K562 (cell line): ENCODE results near the gene EIF4EBP2. TPM values are rescaled to one million over a fixed set of nuclear protein-coding genes. Genes with fewer than 3 reads are reported as not detected.

Experiments
- ARNT ChIP-seq, 2 experiments: fragments of 450-650 bp; IDR thresholded peaks; 2 replicates each; pipeline ENCODE4 v1.6.1; 2016; ENCODE audit warnings: mild to moderate bottlenecking in 1 of 2
- ATF6 ChIP-seq: sonication (generic); formaldehyde crosslinking; IDR thresholded peaks from 2 replicates; pipeline ENCODE4 v1.4.0; 2020; ENCODE audit warnings: mild to moderate bottlenecking, missing genetic modification reagents
- CTBP1 ChIP-seq: fragments of 450-650 bp; IDR thresholded peaks from 2 replicates; pipeline ENCODE4 v1.6.1; 2016; ENCODE audit warnings: borderline replicate concordance
- DNMT1 ChIP-seq: fragments of 450-650 bp; IDR thresholded peaks from 2 replicates; pipeline ENCODE4 v1.6.1; 2016; ENCODE audit warnings: antibody characterized with exemption, mild to moderate bottlenecking
- ETS2 ChIP-seq: IDR thresholded peaks from 2 replicates; pipeline ENCODE4 v1.6.1; 2016; ENCODE audit warnings: borderline replicate concordance, missing genetic modification characterization, mild to moderate bottlenecking, moderate library complexity, missing compliant biosample characterization; ENCODE audit not compliant: poor library complexity, severe bottlenecking
- HDAC8 ChIP-seq: fragments of 450-650 bp; IDR thresholded peaks from 2 replicates; pipeline ENCODE4 v1.6.1; 2016; ENCODE audit warnings: mild to moderate bottlenecking, missing genetic modification characterization, moderate library complexity, missing compliant biosample characterization
- HDGF ChIP-seq: fragments of 450-650 bp; IDR thresholded peaks from 2 replicates; pipeline ENCODE4 v1.6.1; 2016
- HMBOX1 ChIP-seq: sonication (generic); IDR thresholded peaks from 2 replicates; pipeline ENCODE4 v1.6.1; 2016
- MTA1 ChIP-seq: fragments of 450-650 bp; IDR thresholded peaks from 2 replicates; pipeline ENCODE4 v1.6.1; 2017; ENCODE audit warnings: borderline replicate concordance
- PHB ChIP-seq: fragments of 250-450 bp; sonication (Bioruptor Pico); IDR thresholded peaks from 2 replicates; pipeline ENCODE4 v1.5.0; 2021
- RBFOX2 ChIP-seq: fragments of 200-400 bp; formaldehyde crosslinking; IDR thresholded peaks from 2 replicates; pipeline ENCODE4 v1.6.1; 2017; ENCODE audit warnings: low read depth, mild to moderate bottlenecking, low read length, moderate library complexity
- RBM25 ChIP-seq: fragments of 200-400 bp; formaldehyde crosslinking; IDR thresholded peaks from 2 replicates; pipeline ENCODE4 v1.6.1; 2018; ENCODE audit warnings: low read length, low read depth, moderate library complexity; ENCODE audit not compliant: severe bottlenecking
- RBM34 ChIP-seq: fragments of 200-400 bp; formaldehyde crosslinking; IDR thresholded peaks from 2 replicates; pipeline ENCODE4 v1.6.1; 2018; ENCODE audit warnings: low read length, borderline replicate concordance; ENCODE audit not compliant: insufficient read depth
- TAF9B ChIP-seq: fragments of 450-650 bp; IDR thresholded peaks from 2 replicates; pipeline ENCODE4 v1.6.1; 2018; ENCODE audit warnings: mild to moderate bottlenecking; ENCODE audit not compliant: partially characterized antibody
- TSHZ1 ChIP-seq: fragments of 250-450 bp; sonication (Bioruptor Pico); IDR thresholded peaks from 2 replicates; pipeline ENCODE4 v1.4.0; 2020; ENCODE audit warnings: mild to moderate bottlenecking, moderate library complexity
- ZNF133 ChIP-seq: fragments of 250-450 bp; sonication (Bioruptor Pico); IDR thresholded peaks from 2 replicates; pipeline ENCODE4 v1.4.0; 2020; ENCODE audit warnings: mild to moderate bottlenecking
- ZNF347 ChIP-seq: fragments of 450-650 bp; formaldehyde crosslinking; IDR thresholded peaks from 2 replicates; pipeline ENCODE4 v1.4.0; 2020; ENCODE audit warnings: low read depth, mild to moderate bottlenecking, moderate library complexity
- ZNF76 ChIP-seq: fragments of 250-450 bp; sonication (Bioruptor Pico); IDR thresholded peaks from 2 replicates; pipeline ENCODE4 v1.4.0; 2020; ENCODE audit warnings: mild to moderate bottlenecking, moderate library complexity, borderline replicate concordance
- polyA plus RNA-seq, 8 experiments: library from polyadenylated mRNA; depleted of rRNA in 4 of 8; stranded (reverse) in 5 of 8; unstranded in 3 of 8; fragments of >200 nt; fragmentation: Nextera tagmentation in 2 of 8; fragmentation: Illumina TruSeq in 1 of 8; extraction: Ambion mirVana in 2 of 8; extraction: Trizol in 1 of 8; gene quantifications; 2 replicates each; pipeline versions ENCODE4 v1.2.1 to v1.2.3, GENCODE V29; 2011 to 2014; ENCODE audit warnings: inconsistent platforms in 1 of 8, missing spikeins in 1 of 8
- total RNA-seq, 7 experiments: library from RNA; depleted of rRNA in 6 of 7; stranded (reverse); fragments of >200 nt in 6 of 7; fragmentation: Illumina TruSeq in 2 of 7; extraction: Trizol in 2 of 7; gene quantifications; 2 replicates each; pipeline versions ENCODE4 v1.2.1 to v1.2.3, GENCODE V29; 2011 to 2021; ENCODE audit warnings: low replicate concordance in 1 of 7
- TF ChIP-seq, protein P1 (sequence below): fragments of 450-650 bp; formaldehyde crosslinking; IDR thresholded peaks from 2 replicates; pipeline ENCODE4 v1.4.0; 2020; ENCODE audit warnings: mild to moderate bottlenecking, moderate library complexity
- TF ChIP-seq, protein P2 (sequence below): fragments of 450-650 bp; IDR thresholded peaks from 2 replicates; pipeline ENCODE4 v1.6.1; 2016; ENCODE audit warnings: missing biosample characterization, missing genetic modification characterization

Gene EIF4EBP2
- total and polyA plus RNA-seq, 9 of the 15 experiments (the other 6 are each of a cell fraction or from before 2014, with no cell fraction given): 16.1 to 67.5 (median 38.3) TPM

GRCh38 chr10:70403483-70404035 is 386 bp upstream of the EIF4EBP2 start (continued):
- no peak for TF ChIP-seq TSHZ1 (CRISPR knock-in tag)
- no peak for TF ChIP-seq RBFOX2
- TF ChIP-seq, protein P1, sequence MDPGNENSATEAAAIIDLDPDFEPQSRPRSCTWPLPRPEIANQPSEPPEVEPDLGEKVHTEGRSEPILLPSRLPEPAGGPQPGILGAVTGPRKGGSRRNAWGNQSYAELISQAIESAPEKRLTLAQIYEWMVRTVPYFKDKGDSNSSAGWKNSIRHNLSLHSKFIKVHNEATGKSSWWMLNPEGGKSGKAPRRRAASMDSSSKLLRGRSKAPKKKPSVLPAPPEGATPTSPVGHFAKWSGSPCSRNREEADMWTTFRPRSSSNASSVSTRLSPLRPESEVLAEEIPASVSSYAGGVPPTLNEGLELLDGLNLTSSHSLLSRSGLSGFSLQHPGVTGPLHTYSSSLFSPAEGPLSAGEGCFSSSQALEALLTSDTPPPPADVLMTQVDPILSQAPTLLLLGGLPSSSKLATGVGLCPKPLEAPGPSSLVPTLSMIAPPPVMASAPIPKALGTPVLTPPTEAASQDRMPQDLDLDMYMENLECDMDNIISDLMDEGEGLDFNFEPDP (CRISPR knock-in tag): no peak
- no peak for TF ChIP-seq RBM25
- TF ChIP-seq CTBP1: no peak
- no peak for TF ChIP-seq ATF6 (CRISPR knock-in tag)
- TF ChIP-seq HDAC8 (tag): no peak
- TF ChIP-seq ZNF347 (CRISPR knock-in tag): no peak
- TF ChIP-seq HMBOX1: no peak
- TF ChIP-seq HDGF: 0 out of 2 replicates have a peak, but pooled peaks have one; percentile 61
- peak; percentile 61 for TF ChIP-seq TAF9B
- TF ChIP-seq, protein P2, sequence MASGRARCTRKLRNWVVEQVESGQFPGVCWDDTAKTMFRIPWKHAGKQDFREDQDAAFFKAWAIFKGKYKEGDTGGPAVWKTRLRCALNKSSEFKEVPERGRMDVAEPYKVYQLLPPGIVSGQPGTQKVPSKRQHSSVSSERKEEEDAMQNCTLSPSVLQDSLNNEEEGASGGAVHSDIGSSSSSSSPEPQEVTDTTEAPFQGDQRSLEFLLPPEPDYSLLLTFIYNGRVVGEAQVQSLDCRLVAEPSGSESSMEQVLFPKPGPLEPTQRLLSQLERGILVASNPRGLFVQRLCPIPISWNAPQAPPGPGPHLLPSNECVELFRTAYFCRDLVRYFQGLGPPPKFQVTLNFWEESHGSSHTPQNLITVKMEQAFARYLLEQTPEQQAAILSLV (tag): no peak
- TF ChIP-seq MTA1: no peak
- TF ChIP-seq ETS2 (tag): no peak
- TF ChIP-seq ZNF76 (CRISPR knock-in tag): no peak
- no peak for TF ChIP-seq ZNF133 (CRISPR knock-in tag)
- 0 out of 2 replicates have a peak, but pooled peaks have one; percentile 60 for TF ChIP-seq DNMT1
- TF ChIP-seq ARNT (IDR thresholded peaks at IDR 0.05): peak in 1 of 2 experiments; percentile 55; a peak in 1 of 4 replicates
- TF ChIP-seq PHB: no peak
- no peak for TF ChIP-seq RBM34
